NK-92 (cell line): ENCODE data around the gene TRAM2.

ENCODE experiments used
- DNase-seq: peaks from one replicate; lab custom pipeline; 2025; ENCODE audit not compliant: unreplicated experiment; lab: John Stamatoyannopoulos, UW

TRAM2 gene

DNA sequence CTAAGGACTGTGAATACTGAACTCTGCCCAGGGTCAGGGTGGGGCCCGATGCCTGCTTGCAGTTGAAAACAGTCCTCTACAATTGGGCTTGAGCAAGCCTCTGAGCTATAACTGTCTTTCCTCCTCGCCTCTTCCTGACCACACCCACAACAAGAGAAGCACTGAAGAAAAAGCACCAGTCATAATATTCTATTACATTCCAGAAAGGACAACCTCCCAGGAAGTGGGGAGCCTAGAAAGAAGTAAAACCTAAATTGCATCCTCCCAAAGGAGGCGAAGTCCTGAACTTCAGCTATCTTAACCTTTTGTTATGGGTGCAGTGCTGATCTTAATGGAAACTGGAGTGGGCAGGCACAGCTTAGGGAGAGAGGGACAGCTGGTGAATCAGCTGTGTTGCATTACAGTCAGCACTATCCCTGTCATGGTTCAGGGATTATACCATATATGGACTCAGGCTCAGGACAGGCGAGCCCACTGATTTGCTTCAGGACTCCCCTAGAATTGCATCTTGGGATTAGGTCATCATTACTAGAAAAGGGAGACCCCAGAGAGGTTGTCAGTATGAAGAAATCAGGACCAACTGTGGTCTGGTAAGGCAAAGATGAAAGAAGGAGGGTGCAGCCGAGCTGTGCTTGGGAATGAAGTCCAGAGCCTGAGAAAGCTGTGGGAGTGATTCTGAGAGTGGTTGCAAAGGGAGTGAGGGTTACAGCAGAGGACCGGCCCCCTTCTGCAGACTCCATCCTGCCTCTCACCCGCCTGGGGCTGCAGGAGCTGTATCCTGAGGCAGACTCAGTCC is 18.3 kb upstream of the TRAM2 start:
- DNase-seq, result no peak

DNA sequence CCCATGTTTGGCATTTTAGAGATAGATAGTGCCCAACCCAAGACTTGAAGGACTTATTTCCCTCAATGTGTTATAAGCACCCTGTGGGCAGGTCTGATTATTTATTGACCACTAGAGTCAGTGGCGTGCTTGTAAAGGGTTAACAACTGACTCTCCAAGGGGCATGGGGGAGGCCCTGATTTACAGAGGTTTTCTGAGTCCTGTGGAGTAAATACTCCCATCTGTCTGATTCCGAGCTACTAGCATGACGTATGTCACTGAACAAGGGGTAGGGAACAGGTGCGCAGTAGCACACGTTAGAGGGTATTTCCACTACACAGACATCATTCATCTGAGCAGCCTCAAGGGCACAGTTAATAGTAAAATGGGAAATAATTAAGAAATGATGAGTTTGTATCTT is 17.4 kb upstream of the TRAM2 start:
- no peak for DNase-seq

DNA sequence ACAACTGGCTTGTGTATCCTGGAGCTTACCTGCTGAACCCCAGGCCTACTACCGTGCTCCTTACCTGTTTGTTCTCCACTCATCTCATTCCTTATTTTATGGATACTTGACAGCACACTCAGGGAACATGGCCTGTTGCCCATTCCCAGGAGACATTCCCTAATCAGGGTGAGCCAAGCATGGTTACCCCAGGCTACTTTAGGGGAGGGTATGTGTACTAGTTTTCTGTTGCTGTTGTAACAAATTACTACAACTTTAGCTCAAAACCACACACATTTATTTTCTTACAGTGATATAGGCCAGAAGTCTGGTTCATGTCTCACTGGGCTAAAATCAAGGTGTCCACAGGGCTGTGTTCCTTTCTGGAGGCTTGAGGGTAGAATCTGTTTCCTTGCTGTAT is 15.0 kb upstream of the TRAM2 start:
- DNase-seq, result no peak

DNA sequence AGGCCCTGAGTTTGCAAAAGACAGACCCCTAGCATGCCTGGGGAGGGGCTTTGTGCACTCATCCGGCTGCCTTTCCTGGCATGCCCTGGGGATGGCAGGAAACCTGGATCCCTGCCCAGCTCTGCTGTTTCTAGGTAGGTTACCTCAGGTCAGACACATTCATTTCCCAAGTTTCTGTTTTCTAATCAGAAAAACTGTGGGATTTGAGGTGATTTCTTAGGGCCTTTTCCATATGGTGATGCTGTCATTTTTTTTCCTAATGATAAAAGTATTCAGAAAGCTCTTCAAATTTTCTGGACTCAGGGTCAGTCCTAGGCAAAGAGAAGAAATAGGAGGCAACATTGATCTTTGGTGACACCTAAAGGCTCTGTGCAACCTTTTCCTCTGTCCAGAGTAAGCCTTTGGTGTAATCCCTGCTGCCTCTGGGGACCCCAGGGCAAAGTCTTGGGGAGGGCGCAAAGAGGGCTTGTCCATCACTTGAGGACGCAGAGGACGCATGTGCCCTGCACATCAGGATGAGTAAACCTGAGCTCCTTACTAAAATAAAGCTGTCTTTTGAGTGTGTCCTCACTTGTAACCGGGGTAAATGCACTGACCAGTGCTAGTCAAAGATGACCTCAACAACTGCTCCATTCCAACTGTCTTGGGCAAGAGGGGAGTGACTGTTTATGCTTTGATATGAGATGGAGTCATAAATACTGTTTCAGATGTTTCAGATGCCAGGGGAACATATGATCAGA is 13.5 kb upstream of the TRAM2 start:
- DNase-seq, result no peak

DNA sequence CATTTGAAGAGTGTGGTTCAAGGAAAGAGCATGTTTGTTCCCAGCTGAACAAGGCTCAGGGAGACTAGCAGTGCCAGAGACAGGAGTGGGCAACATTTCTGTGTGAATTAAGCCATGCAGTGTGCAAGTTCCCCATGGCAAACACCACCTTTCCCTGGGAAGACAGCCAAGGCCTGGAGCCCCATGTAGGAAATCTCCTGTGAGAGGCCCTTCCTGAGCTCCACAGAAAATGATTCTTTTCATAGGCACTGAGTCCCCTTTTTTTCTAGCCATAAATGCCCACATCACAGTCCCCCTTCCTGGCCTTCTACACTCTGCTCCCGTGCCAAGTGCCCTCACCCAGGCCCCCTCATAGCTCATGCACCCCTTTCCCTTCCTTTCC is 11.8 kb upstream of the TRAM2 start:
- DNase-seq, result no peak

DNA sequence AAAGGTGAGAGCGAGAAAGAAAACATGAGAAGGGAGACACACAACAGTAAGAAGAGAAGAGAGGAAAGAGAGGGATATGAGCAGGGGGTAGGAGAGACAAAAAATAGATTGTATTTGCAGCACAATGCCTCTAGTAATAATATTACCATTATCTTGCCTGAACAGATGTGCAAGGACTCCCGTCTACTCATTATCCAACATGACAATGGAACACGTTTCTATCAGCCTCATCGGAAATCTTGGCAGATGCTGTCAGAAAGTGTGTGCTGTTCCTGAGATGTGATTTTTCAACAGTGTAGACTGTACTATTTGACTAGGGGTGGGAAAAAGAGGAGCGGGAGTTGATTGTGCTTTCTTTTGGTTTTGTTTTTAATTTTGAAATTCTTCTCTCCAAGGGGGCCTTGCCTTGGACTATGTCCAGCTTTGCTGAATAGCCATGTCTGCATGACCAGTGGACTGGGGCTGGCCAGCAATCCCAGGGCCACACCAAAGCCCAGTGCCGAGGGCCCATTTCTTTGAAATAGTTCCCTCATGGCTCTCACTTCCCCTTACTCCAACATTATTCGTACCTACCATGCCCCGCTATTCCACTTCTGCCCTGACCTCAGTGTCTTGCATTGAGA is 11.3 kb upstream of the TRAM2 start:
- no peak for DNase-seq

DNA sequence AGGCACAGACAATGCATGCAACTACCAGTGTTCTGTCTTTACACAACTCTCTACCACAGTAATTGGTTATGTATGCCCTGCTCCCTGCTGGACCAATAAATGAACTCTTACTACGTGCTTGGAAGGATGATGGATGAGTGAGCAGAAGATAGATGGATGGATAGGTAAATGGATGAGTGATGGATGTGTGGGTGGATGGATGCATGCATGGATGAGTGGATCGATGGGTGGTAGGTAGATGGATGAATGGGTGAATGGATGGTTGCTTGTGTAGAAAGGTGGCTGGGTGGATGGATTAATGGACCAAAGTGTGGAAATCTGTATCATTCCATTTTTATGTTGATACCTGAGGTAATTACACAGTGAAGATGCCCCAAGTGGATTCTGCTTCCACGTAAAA is 10.1 kb upstream of the TRAM2 start:
- no peak for DNase-seq

DNA sequence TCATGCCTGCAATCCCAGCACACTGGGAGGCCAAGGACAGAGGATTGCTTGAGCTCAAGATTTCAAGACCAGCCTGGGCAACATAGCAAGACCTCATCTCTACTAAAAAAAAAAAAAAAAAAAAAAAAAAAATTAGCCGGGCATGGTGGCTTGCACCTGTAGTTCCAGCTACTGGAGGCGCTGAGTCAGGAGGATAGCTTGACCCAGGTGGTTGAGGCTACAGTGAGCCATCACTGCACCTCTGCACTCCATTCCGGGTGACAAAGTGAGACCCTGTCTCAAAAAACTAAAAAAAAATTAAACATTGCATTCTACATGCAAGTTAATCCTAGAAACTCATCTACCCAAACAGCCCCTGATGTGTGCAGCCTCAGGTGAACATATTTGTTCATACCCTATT is 7.3 kb upstream of the TRAM2 start:
- no peak for DNase-seq

DNA sequence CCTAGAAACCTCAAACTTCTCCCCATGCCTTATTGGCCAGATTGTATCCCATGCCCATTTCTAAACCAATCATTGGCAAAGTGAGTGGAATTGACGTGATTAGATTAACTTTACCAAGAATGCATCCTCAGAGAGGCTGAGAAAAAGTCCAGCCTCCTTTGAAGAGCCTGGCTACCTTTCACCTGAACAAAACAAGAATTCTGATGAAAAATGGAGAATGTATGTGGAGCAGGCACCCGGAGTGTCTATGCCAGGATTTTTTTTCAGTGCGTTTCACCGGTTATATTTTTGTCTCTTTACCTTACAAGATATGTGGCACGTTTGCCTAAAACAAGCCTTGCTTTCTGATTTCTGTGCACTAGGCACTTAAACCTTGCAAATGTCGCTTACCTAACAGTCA is 6.1 kb upstream of the TRAM2 start:
- DNase-seq, result no peak

DNA sequence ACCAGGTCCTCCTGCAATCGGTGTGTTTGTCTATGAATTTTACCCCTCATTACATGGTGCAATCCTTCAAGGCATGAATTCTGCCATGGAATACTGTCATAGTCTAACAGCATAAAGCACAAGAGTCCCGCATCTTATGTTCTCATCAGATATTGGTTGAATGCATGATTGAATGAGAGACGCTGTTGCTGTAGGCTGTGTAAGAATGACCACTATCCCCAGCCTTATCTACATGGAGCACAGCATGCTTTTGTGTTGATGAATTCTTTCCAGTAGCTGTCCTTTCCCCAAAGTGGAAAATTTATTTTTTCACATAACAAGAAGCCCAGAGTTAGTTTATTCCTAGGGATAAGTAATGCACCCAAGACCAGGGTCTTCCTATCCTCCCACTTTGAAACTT is 5.6 kb upstream of the TRAM2 start:
- DNase-seq, result no peak

DNA sequence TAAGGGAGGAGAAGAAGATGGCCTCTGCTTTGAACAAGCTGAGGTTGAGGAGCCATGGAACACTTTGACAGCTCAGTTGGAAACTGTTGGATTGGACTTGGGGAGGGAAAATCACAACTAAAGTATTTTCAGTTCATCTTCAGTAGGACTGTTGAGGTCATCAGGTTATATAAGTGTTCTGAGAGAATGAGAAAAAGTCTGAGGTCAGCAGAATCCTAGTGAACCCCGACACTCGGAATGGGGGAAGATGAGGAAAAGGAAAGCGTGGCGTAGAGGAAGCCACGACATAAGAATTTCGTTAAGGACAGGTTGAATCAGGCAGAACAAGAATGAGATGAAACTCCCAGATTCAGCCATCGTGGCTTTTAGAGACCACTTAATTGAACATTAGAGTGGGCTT is 4.0 kb upstream of the TRAM2 start:
- DNase-seq, result no peak

DNA sequence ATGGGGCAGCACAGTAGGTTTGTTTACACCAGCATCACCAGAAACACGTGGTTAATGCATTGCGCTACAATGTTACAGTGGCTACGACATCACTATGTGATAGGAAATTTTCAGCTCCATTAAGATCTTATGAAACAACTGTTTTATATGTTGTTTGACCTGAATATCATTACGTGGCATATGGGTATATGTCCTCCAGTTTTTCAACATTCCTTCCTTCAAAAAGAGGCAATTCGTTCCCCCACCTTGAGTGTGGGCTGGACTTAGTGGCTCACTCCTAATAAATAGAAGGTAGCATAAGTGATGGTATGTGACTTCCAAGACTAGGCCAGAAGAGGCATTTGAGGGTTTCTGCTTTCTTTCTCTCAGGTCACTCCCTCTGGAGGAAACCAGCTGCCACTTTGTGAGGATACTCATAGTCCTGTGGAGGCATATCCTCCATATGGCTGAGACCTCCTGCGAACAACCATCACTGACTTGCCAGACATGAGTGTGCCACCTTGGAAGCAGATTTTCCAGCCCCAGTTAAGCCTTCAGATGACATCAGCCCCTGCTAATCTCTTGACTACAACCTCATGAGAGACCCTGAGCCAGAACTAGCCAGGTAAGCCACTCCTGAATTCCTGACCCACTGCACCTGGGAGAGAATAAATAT is 2.3 kb upstream of the TRAM2 start:
- no peak for DNase-seq

DNA sequence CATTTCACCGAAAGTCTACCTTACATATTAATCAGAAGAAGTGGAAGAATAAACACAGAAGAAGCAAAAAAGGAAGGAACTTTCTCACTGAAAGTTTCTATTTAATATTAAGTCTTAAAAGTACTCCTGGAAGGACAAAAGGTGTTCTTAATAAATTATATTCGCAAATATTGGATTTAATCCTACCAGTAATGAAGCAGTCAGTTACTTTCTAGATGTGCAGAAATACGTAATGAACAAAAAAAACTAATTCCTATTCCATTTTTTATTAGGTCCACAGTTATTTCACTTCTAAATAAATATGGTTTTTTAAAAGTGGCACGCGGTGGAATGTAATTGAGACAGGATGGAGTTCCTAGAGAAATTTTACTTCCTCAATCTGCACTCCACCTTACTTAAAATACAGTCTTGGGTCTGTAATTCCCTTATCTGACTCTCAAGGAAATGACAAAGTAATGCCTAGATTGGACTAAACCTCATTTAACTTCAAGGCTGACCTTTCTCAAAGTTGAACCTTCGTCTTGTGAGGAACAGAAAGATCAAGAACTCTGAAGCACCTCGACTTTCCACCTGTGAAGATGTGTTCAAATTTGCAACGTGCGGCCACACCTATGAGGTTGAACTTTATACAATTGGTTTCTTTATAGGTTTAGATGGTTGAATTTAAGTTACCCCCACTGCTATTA is 1.1 kb upstream of the TRAM2 start:
- no peak for DNase-seq

DNA sequence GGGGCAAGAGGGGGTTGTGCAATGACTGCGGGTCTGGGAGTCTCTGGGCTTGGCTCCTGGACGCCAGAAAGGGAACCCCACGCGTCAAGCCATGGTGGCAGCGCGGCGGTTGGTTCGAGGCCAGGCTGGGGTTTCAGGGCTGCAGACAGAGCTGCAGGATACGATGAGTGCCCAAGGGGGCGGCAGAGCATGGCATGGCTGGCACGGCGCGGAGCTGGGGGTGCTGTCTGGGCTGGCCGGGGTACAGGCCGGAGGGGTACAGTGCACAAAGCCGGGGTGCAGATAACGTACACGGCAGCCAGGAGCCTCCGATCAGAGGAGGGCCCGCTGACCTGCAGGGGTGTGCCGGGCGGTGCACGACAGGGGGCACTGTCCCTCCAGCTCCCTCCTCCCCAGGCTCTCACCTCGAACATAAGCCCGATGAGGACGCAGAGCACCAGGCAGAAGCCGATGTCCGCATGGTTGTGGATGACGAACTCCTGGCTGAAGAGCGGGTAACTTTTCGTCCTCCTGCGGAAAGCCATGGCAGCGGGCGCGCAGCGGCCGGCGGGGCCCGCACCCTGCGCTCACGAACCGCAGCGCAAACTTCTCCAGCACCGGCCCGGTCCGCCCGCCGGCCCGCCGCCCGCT is 353 bp downstream of the TRAM2 start:
- DNase-seq, result no peak

DNA sequence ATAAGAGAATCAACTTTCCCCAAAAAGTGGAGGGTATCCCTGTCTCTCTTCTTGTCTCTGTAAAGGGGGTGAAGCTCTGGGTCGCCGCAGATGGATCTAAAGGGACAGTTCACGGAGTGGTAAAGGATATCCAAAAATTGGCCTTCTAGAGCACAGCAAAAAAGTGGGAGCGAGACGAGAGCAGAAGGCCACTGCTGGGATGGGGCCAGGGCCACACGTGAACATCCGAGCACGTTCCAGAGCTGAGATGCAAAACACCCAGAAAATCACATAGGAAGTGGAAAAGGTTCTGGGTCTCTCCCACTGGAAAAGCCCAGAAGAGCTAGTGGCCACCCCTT is 837 bp downstream of the TRAM2 start:
- no peak for DNase-seq

DNA sequence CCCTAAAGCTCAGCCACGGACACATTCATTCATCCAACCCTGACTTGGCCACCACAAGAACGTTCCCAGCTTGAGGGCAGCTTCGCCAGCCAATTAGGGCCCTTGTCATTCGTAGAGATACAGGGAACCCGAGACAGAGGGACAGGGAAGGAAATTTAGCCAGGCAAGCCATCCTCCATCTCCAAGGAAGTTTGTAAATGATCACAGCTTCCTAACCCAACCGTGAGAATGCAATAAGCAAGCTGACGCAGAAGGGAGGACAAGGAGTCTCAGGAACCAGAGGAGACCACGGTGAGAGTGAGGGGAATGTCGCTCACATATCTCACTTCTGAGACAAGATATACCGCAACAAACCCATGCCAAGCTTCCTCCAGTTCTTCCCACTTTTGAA is 1.4 kb downstream of the TRAM2 start:
- no peak for DNase-seq

DNA sequence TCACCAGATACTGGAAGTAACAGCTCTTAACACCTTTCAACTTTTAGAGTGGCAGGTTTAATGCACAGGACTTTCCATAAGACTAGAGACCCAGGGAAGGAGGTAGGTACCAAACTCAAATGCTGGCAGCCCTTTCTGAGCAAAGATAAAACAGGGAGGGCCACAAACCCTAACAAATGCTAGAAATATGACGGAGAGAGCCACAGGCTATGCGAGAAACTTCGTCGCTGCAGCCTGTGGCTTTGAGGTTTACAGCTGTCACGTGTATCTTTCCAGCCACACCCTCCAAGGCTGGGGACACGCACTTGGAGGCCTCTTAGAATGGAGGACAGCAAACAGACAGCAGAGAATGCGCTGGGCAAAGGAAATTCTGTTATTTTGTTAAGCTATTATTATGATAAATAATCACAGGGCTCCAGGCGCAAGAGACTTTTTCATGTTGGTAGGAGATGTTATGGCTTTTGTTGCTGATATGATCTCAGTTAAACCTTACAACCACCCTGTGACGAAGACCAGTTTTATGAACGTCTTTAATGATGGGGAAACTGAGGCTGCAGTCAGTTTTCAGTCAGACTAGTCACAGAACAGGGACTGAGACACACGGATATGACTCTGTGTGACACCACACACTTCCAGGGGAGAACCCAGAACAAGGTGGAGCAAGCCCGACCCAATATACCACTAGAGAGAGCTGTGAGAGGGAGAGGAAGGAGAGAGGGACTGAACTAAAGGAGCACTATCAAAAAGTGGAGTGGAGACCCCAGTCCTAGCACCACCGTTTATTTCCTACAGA is 2.0 kb downstream of the TRAM2 start:
- no peak for DNase-seq

DNA sequence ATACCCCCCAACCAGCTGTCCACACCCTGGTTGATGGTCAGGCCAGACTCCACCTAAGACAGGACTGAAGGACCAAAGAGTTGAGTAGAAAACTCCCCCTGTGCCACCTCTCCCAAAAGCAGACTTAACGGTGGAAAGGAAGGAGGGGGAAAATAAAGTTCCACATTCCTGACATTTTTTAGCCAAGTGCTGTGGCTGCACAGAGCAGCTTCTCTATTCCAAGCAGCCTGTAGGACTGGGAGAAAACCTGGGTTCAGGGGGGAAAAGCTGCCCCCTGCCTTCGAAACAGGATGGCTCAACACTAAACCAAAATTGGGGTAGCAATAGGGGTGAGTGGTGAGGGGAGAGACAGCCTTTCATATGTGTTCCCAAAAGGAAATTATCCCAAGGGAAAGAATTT is 3.6 kb downstream of the TRAM2 start:
- no peak for DNase-seq

DNA sequence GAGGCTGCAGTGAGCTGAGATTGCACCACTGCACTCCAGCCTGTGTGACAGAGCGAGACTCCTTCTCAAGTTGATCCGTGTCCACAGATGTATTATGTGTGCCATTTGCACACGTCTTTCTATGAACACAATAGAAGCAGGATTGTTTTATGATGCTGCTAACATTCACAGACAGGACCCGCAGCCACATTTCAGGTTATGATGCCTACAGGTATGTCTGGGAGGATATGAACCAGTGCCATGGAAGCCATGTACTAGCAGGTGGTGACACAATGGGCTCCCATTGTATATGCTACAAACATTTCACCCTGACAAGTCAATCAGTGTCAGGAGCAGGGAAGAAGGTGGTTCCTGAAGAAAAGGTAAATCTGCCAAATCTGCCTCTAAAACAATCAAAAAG is 4.3 kb downstream of the TRAM2 start:
- DNase-seq, result no peak

DNA sequence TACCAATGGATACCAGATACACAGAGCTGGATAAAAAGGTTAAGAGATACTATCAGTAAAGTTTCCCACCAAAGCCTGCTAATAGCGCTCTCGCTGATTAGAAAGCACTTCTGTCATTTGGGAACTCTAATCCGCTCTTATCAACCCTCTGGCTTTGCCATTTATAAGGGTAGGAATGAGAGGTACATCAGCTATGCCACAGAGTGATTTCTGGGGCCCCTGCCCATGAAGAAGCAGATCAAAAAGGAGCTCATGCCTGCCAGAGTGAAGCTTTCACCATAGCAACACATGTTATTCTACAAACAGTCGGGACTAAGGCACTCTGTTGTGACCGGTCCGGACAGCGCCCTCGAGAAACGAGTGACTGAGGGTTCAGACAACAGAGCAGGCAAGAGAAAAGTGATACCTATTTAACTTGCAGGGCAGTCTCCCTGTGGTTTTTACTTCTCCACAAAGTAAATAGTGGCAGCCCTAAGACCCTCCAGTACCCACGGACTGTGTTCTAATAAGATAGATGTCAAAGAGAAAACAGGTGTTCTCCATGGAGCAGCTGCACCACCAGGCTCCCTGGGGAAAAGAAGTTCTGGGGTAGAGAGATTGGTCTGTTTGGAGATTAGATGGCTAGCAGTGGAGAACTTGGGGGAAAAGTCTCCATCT is 5.6 kb downstream of the TRAM2 start:
- DNase-seq, result no peak
